Activated naive CD8-positive, alpha-beta T cell (primary cell): ENCODE data around the gene HIVEP2.
A peak's percentile ranks its signal among the peaks of the same experiment; 100 is the strongest.

Source experiments
- H3K27ac Mint-ChIP-seq: one replicate; pipeline ENCODE4 v1.8.0; 2021; ENCODE audit warnings: mixed read lengths
- H3K27me3 Mint-ChIP-seq: one replicate; pipeline ENCODE4 v1.8.0; 2021; ENCODE audit warnings: mixed read lengths
- H3K36me3 Mint-ChIP-seq: one replicate; pipeline ENCODE4 v1.8.0; 2021; ENCODE audit warnings: mixed read lengths
- H3K4me1 Mint-ChIP-seq: one replicate; pipeline ENCODE4 v1.8.0; 2021; ENCODE audit warnings: low read depth, mixed read lengths
- H3K4me3 Mint-ChIP-seq: one replicate; pipeline ENCODE4 v1.8.0; 2021; ENCODE audit warnings: mild to moderate bottlenecking, mixed read lengths
- H3K9me3 Mint-ChIP-seq: one replicate; pipeline ENCODE4 v1.8.0; 2021; ENCODE audit warnings: low read depth, mixed read lengths

The HIVEP2 gene

DNA sequence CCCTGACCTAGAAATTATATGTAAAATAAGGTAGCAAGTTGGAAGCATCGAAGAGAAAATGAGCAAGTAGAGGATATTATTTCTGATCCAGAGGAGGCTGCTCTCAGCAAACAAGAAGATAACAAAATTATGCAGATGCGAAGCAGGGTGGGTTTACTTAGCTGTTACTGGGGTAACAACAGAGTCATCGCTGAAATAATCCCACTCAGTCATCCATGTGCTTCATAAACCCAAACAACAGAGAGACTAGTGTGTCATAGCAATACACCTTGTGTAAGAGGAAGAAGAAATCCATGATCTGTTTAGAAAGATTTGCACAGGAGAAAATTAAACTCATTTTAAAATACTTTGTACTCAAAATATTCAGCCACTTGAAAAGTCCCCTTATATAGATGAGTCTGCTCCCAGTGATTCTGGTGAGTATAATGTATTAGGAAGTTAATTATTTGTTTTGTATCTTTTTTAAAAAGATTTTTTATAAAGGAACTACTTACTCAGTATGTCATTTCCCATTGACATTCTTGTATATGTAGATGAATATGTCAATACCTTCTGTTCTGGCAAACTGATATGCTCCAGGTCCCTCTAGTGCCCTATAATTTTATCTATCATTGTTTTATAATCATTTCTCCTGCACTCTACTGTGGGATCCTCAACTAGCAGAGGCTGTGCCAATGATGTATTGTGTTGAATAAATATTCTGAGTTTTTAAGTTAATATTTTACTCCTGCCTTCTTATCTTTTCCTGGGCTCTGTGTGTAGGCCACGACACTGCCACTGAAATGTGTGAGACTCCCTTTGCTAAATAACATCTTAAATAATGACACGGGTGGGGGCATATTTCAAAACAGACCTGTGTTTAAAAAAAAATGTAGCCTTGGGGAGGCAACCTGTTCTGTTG lies 8.6 kb upstream of the HIVEP2 start:
- Mint-ChIP-seq H3K27ac (peak overlapping the region; percentile 80), H3K36me3 (peaks cover under 1% of the 10 kb centered on the region), H3K4me3 (no peak overlapping the region), H3K9me3 (no peaks in the 10 kb centered on the region), H3K27me3 (no peaks in the 10 kb centered on the region), H3K4me1 (peaks cover 24% of the 10 kb centered on the region)

DNA sequence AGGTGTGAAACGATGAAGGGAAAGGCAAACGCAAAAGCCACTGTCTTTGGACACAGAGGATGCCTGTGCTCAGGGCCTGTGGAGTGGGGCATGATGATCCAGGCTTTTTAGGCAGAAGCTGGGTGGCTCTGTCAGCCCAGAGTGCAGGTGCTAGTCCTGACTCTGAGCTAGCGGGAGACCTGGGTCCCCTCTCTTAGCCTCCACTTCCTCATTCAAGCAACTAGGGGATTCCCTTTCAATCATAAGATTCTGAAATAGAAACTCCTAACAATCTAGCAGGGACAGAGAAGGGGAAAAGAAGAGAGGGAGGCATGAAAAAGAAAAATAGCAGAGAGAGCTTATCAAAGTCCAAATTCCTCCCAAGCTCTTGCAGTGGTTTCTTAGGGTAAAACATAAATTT lies 7.6 kb upstream of the HIVEP2 start:
- H3K4me1 Mint-ChIP-seq = peaks cover 32% of the 10 kb centered on the region
- no peaks in the 10 kb centered on the region for H3K36me3 Mint-ChIP-seq
- no peaks in the 10 kb centered on the region for H3K9me3 Mint-ChIP-seq
- H3K27ac Mint-ChIP-seq = peak overlapping the region; percentile 80
- peak overlapping the region; percentile 46 for H3K4me3 Mint-ChIP-seq
- no peaks in the 10 kb centered on the region for H3K27me3 Mint-ChIP-seq

DNA sequence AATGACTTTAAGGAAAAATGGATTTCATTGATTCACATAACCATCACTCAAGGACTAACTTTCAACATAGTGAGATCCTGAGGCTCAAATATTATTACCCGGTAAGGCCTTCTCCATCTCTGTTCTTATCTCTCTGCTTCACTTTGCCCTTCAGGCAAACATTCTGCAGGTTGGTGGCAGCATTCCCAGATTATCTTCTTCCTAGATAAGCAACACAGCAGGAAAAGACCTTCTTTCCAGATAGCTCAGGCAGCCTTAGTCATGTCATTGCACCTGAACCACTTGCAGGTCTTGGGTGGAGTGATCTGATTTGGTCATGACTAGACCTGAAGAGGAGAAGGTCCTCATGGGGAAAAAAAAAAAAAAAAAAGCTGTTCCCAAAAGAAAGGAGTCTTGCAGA lies 5.3 kb upstream of the HIVEP2 start:
- Mint-ChIP-seq H3K9me3 (no peaks in the 10 kb centered on the region), H3K27me3 (no peaks in the 10 kb centered on the region), H3K4me1 (peaks cover 34% of the 10 kb centered on the region), H3K36me3 (no peaks in the 10 kb centered on the region), H3K4me3 (no peak overlapping the region), H3K27ac (no peak overlapping the region)

GRCh38 chr6:142947714-142948480 lies 2.9 kb upstream of the HIVEP2 start:
- no peaks in the 10 kb centered on the region for H3K27me3 Mint-ChIP-seq
- no peaks in the 10 kb centered on the region for H3K9me3 Mint-ChIP-seq
- H3K27ac Mint-ChIP-seq = peak overlapping the region; percentile 90
- peak overlapping the region; percentile 82 for H3K4me3 Mint-ChIP-seq
- peaks cover 39% of the 10 kb centered on the region for H3K4me1 Mint-ChIP-seq
- peaks cover 2% of the 10 kb centered on the region for H3K36me3 Mint-ChIP-seq

DNA sequence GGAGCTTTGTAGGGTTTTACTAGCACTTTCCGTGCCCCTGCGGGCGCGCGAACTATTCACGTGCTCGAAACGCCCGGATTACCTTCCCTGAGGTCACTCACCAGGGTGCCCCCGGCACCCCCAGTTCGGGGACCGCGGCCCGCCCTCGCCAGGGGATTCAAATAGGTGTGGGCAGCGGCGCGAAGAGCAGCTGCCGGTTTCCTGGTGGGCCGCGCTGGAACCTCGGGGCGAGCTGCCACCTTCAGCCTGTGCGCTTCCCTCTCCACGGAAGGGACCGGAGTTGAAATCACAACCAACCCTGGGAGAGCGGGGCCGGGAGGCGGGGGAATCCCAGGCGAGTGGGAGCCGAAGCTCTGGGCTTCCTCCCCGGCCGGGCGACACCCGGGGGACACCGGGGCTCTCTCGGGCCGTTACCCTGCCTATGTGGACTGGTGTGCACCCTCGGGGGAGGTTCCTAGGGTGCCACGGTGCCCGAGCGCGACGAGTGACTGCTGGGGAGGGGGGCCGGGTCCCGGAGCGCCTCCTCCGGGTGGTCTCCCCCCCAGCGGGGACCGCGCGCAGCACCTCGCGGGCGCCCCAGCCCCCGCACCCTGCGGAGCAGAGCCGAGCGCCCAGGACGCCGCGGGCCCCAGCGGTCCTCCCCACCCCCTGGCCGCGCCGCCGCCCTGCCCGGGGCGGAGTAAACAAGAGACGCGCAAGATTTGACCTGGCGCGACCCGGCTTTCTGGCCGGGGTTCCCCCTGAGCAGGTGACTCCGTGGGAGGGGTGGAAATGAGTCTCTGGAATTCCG lies 2.1 kb upstream of the HIVEP2 start:
- H3K4me1 Mint-ChIP-seq = peaks cover 39% of the 10 kb centered on the region
- peaks cover 5% of the 10 kb centered on the region for H3K36me3 Mint-ChIP-seq
- no peaks in the 10 kb centered on the region for H3K9me3 Mint-ChIP-seq
- H3K27me3 Mint-ChIP-seq = no peaks in the 10 kb centered on the region
- peak overlapping the region; percentile 94 for H3K4me3 Mint-ChIP-seq
- peak overlapping the region; percentile 96 for H3K27ac Mint-ChIP-seq

GRCh38 chr6:142946181-142946923 lies 1.4 kb upstream of the HIVEP2 start:
- H3K36me3 Mint-ChIP-seq = peaks cover 5% of the 10 kb centered on the region
- no peaks in the 10 kb centered on the region for H3K9me3 Mint-ChIP-seq
- no peaks in the 10 kb centered on the region for H3K27me3 Mint-ChIP-seq
- peak overlapping the region; percentile 96 for H3K27ac Mint-ChIP-seq
- peaks cover 40% of the 10 kb centered on the region for H3K4me1 Mint-ChIP-seq
- H3K4me3 Mint-ChIP-seq = peak overlapping the region; percentile 94

- H3K4me1 Mint-ChIP-seq = peaks cover 48% of the 10 kb centered on the region
- H3K27me3 Mint-ChIP-seq = no peaks in the 10 kb centered on the region
- peak overlapping the region; percentile 94 for H3K4me3 Mint-ChIP-seq
- no peaks in the 10 kb centered on the region for H3K9me3 Mint-ChIP-seq
- H3K27ac Mint-ChIP-seq = peak overlapping the region; percentile 97
- peaks cover 5% of the 10 kb centered on the region for H3K36me3 Mint-ChIP-seq
Measured at GRCh38 chr6:142945446-142946180, 637 bp upstream of the HIVEP2 start.

DNA sequence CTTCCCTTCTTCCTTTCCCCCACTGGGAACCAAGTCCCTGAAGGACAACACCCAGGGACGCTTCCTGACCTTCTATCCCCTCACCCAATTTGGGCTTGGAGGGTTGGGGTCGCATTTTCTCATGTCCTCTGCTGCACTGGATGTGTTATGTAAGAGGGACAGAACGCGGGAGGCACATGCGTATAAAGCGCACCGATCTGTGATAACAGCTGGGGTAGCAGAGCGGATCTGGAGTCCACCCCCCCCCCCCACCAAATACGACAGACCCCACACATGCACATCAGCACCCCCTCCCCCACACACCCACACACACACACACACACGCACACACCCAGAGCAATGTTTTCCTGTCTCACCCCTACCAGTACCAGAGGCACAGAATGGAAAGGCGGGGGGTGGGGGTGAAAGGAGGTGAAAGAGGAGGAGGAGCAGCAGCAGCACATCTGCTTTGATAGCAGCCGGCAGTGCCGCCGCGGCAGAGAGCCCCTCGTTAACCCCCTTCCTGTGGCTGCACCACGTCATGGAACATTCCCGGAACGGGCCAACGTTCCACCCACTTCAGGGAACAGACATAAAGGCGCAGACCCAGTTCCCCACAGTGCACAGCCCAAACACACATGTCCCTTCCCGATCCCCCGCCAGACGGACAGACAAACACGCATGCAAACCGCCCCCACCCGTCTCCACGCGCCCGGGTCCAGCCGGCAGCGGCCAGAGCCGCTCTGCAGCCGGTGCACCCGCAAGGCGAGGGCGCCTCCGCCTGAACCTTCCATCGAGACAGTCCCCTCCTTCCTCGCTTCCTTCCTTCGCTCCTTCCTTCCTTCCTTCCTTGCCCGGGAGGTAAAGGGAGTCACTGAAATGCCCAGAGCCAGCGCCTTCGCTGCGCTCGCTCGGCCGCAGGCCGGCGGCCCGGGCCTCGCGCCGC lies 590 bp downstream of the HIVEP2 start:
- Mint-ChIP-seq H3K27ac (peak overlapping the region; percentile 100), H3K4me3 (peak overlapping the region; percentile 97), H3K27me3 (no peaks in the 10 kb centered on the region), H3K4me1 (peaks cover 56% of the 10 kb centered on the region), H3K36me3 (peaks cover 5% of the 10 kb centered on the region), H3K9me3 (no peaks in the 10 kb centered on the region)

DNA sequence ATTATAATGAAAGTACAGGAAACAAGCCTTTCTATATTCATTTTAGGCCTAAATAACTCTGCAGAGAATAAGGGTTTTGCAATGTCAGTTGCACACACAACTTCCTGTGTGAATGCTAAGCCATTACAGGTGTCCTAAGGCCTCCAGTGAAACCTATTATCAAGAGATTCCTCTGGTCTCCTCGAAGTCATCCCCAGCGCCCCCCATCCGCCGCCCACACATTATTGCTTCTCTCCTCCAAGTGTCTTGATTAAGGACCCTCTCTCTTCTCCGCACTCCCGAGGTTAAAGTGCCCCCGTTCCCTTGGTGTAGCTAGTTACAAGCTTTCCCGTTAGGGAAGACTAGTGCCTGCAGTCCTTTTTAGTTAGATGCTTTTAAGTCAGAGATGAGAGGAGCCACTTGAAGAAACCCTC lies 1.3 kb downstream of the HIVEP2 start:
- peak overlapping the region; percentile 97 for H3K4me3 Mint-ChIP-seq
- H3K4me1 Mint-ChIP-seq = peaks cover 61% of the 10 kb centered on the region
- no peaks in the 10 kb centered on the region for H3K27me3 Mint-ChIP-seq
- H3K9me3 Mint-ChIP-seq = no peaks in the 10 kb centered on the region
- peaks cover 5% of the 10 kb centered on the region for H3K36me3 Mint-ChIP-seq
- peak overlapping the region; percentile 100 for H3K27ac Mint-ChIP-seq

- H3K36me3 Mint-ChIP-seq = peaks cover 5% of the 10 kb centered on the region
- peak overlapping the region; percentile 97 for H3K4me3 Mint-ChIP-seq
- H3K9me3 Mint-ChIP-seq = no peaks in the 10 kb centered on the region
- H3K4me1 Mint-ChIP-seq = peaks cover 65% of the 10 kb centered on the region
- H3K27me3 Mint-ChIP-seq = no peaks in the 10 kb centered on the region
- H3K27ac Mint-ChIP-seq = peak overlapping the region; percentile 100
Measured at GRCh38 chr6:142942805-142943227, 2.2 kb downstream of the HIVEP2 start.

GRCh38 chr6:142942238-142942637 lies 2.7 kb downstream of the HIVEP2 start:
- Mint-ChIP-seq H3K4me3 (peak overlapping the region; percentile 97), H3K4me1 (peaks cover 66% of the 10 kb centered on the region), H3K27me3 (no peaks in the 10 kb centered on the region), H3K9me3 (no peaks in the 10 kb centered on the region), H3K27ac (peak overlapping the region; percentile 100), H3K36me3 (peaks cover 5% of the 10 kb centered on the region)

DNA sequence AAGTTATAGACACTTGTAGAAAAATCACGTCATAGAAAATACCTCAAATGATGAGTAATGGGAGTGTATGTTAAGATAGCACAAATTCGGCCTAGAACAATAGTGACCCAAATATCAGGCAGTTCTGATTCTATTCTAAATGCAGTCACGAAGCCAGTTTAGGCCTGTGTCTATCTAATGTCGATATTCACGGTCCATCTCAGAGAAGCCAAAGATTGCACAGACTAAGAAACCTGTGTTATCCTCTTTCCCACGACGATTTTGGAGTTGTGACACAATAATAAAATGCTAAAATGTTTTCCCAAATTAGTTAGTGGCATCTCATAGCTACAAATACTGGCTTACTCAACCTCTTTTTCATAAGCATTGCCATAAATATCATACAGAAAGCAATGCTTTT lies 4.0 kb downstream of the HIVEP2 start:
- Mint-ChIP-seq H3K36me3 (peaks cover 6% of the 10 kb centered on the region), H3K27me3 (no peaks in the 10 kb centered on the region), H3K4me3 (peak overlapping the region; percentile 97), H3K27ac (peak overlapping the region; percentile 100), H3K4me1 (peaks cover 78% of the 10 kb centered on the region), H3K9me3 (no peaks in the 10 kb centered on the region)

GRCh38 chr6:142940487-142940886 lies 4.5 kb downstream of the HIVEP2 start:
- Mint-ChIP-seq H3K36me3 (peaks cover 8% of the 10 kb centered on the region), H3K27me3 (no peaks in the 10 kb centered on the region), H3K4me3 (peak overlapping the region; percentile 97)

More at GRCh38 chr6:142940487-142940886, 4.5 kb downstream of the HIVEP2 start:
- Mint-ChIP-seq H3K9me3 (no peaks in the 10 kb centered on the region), H3K4me1 (peaks cover 83% of the 10 kb centered on the region), H3K27ac (peak overlapping the region; percentile 100)
